ENCODE measurements around the gene ANP32D.

DNA sequence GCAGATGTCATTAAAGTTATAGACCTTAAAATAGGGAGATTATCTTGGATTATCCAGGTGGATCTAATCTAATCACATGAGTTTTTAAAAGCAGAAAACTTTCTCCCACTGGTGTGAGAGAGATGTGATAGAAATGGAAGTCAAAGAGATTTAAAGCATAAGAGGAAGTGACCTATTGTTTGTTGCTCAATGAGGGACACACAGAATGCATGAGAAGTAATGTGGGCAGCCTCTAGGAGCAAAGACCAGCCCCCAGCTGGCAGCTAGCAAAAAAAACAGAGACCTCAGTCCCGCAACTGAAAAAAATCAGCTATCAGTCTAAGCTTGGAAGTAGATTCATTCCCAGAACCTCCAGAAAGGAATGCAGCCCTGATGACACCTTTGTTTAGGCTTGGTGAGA is 24.6 kb upstream of the ANP32D start:
- TF ChIP-seq, protein P1, sequence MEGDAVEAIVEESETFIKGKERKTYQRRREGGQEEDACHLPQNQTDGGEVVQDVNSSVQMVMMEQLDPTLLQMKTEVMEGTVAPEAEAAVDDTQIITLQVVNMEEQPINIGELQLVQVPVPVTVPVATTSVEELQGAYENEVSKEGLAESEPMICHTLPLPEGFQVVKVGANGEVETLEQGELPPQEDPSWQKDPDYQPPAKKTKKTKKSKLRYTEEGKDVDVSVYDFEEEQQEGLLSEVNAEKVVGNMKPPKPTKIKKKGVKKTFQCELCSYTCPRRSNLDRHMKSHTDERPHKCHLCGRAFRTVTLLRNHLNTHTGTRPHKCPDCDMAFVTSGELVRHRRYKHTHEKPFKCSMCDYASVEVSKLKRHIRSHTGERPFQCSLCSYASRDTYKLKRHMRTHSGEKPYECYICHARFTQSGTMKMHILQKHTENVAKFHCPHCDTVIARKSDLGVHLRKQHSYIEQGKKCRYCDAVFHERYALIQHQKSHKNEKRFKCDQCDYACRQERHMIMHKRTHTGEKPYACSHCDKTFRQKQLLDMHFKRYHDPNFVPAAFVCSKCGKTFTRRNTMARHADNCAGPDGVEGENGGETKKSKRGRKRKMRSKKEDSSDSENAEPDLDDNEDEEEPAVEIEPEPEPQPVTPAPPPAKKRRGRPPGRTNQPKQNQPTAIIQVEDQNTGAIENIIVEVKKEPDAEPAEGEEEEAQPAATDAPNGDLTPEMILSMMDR (IDR thresholded peaks at IDR 0.05), result no peak
- TF ChIP-seq POLR2AphosphoS5 (IDR thresholded peaks at IDR 0.05) (no peak), POLR2A (IDR thresholded peaks at IDR 0.05) (no peak)

Data from breast epithelium (tissue), 3 donors.